Stimulated activated memory B cell treated with anti-CD40 and anti-IgM and Interleukin-4, amounts not matched to agents 10 μg/mL and 1 μg/mL and 100 μg/mL, for 72 hours (primary cell): ENCODE results near the gene DLX2.
"Not testable (repeated sequence)": the region's sequence is repeated elsewhere in the genome, so short reads cannot be mapped to it uniquely, and the experiment has no call there.

Experiments used
- ATAC-seq: fragments of 150-1000 bp; cut with Tn5 transposase; 2 replicates; pipeline ENCODE4 v1.10.0; 2021
- H3K27ac Mint-ChIP-seq: one replicate; pipeline ENCODE4 v1.8.0; 2022; ENCODE audit warnings: mild to moderate bottlenecking, mixed read lengths
- H3K27me3 Mint-ChIP-seq: one replicate; pipeline ENCODE4 v1.8.0; 2022; ENCODE audit warnings: mixed read lengths
- H3K36me3 Mint-ChIP-seq: one replicate; pipeline ENCODE4 v1.8.0; 2022; ENCODE audit warnings: mixed read lengths
- H3K4me1 Mint-ChIP-seq: one replicate; pipeline ENCODE4 v1.8.0; 2022; ENCODE audit warnings: mixed read lengths
- H3K4me3 Mint-ChIP-seq: one replicate; pipeline ENCODE4 v1.8.0; 2022; ENCODE audit warnings: mild to moderate bottlenecking, moderate library complexity, mixed read lengths
- H3K9me3 Mint-ChIP-seq: one replicate; pipeline ENCODE4 v1.8.0; 2022; ENCODE audit warnings: mixed read lengths

Gene DLX2

DNA sequence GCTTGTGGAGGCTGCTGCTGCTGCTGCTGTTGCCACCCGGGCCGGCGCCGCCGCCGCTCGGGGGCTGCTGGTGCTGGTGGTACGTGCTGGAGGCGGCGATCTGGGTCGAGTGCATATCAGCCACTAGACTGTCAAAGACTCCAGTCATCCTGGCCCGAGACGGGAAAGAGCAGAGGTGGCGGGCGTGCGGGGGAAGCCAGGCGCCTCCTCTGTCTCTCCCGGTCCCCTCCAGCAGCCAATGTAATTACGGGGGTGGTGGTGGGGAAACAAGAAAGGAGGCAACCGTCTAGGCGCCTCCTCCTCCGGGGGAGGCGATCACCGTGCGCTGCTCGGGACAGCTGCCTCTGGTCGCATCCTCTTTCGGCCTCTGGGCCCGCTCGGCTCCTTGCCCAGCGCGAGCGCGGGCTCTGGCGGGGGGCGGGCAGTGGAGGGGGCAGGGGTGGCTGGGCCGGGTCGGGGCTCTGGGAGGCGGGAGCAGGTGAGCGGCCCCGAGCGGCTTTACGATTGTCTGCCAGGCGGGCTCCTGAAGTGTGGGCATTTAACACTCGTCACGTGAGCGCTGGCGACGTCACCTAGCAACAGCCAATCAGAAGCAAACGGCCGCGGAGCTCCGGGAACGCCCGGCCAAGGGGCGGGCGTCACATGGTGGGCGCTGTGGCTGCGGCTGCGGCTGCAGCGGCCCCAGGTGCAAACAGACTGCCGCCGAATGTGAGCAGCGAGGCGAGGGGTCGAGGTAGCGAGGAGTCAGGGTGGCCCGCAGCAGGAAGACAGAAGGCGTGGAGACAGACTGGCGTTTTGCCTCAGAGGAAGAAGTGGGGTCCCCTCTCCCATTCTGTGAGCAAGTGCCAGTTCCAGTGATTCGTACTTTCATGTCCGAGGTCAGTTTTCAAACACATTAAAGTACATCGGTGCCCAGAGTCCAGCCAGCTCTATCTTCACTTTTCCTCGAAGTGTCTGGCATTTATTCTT lies at the start of gene DLX2:
Gene DLX2, minus strand, starts transcription at position 510 of the 969 bp plus-strand sequence. Its CDS starts 362 bp downstream, at position 148.
- Mint-ChIP-seq H3K4me1 (peaks cover 38% of the 10 kb centered on the region), H3K4me3 (peak within 1 kb of the TSS; percentile 76), H3K27me3 (peaks cover 94% of the 10 kb centered on the region), H3K27ac (no peak within 1 kb of the TSS), H3K36me3 (peaks cover 2% of the 10 kb centered on the region), H3K9me3 (peaks cover 4% of the 10 kb centered on the region)
- ATAC-seq: peak; percentile 77

DNA sequence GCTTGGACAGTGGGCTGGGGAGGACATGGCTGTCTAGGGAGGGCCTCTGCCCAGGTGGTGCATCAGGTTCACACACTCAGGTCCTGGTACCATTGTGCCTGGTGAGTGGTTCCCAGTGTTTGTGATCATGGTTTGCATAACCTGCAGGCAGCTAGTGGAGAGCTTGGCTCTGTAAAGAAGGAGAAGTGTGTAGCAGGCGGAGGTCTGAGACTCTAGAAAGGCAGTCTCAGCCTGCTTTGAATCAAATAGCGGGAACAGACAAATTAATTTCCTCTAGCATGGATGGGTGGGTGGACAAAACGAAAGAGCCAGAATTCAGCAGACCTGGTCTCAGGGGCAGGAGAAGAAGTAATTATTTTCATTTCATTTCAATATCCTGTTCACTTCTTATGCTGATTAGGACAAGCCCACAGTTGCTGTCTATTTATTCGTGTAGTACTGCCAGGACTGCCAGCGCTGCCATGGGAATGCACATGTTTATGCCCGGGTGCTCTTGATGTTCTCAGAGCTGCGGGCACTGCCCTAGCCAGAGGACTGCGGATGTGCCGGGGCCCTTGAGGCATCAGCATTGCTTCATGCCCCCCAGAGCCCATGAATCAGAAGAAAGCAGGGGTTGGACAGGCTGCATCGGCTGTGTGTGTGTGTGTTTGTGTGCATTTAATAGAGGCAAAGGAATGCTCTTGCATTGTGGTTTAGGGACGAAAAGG lies 45.4 kb upstream of the DLX2 start:
- Mint-ChIP-seq H3K36me3 (no peaks in the 10 kb centered on the region), H3K9me3 (peaks cover 6% of the 10 kb centered on the region), H3K27ac (no peak overlapping the region), H3K4me1 (no peaks in the 10 kb centered on the region), H3K27me3 (peaks cover 51% of the 10 kb centered on the region), H3K4me3 (no peak overlapping the region)
- no peak for ATAC-seq

DNA sequence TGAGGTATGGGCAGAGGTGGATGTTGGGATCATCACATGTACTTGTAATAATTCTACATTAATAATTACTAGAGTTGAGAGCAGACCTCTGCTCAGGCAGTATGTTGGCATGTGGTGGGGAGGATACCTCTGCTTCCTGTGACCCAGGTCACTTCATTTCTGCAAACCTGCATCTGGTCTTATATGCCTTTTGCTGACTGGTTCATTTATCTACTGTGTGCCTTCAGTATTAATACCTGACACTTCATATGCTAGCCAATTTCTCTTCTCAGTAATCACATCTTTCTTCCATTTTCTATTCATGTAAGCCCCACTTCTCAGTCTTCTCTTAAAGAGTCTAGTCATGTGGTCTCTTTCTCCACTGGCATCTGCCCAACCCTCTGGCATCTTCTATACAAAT lies 41.1 kb upstream of the DLX2 start:
- H3K4me1 Mint-ChIP-seq: no peaks in the 10 kb centered on the region
- ATAC-seq: no peak
- no peaks in the 10 kb centered on the region for H3K9me3 Mint-ChIP-seq
- H3K4me3 Mint-ChIP-seq: no peak overlapping the region
- H3K27me3 Mint-ChIP-seq: peaks cover 32% of the 10 kb centered on the region
- no peaks in the 10 kb centered on the region for H3K36me3 Mint-ChIP-seq
- H3K27ac Mint-ChIP-seq: no peak overlapping the region

DNA sequence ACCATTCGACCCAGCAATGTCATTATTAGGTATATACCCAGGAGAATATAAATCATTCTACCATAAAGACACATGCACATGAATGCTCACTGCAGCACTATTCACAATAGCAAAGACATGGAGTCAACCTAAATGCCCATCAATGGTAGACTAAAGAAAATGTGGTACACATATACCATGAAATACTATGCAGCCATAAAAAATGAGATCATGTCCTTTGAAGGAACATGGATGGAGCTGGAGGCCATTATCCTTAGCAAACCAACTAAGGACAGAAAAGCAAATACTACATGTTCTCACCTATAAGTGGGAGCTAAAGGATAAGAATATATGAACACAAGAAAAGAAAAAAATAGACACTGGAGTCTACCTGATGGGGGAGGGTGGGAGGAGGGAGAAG lies 36.0 kb upstream of the DLX2 start:
- not testable (repeated sequence) for H3K9me3 Mint-ChIP-seq, H3K4me1 Mint-ChIP-seq, ATAC-seq, H3K27me3 Mint-ChIP-seq, H3K36me3 Mint-ChIP-seq, H3K4me3 Mint-ChIP-seq, H3K27ac Mint-ChIP-seq

DNA sequence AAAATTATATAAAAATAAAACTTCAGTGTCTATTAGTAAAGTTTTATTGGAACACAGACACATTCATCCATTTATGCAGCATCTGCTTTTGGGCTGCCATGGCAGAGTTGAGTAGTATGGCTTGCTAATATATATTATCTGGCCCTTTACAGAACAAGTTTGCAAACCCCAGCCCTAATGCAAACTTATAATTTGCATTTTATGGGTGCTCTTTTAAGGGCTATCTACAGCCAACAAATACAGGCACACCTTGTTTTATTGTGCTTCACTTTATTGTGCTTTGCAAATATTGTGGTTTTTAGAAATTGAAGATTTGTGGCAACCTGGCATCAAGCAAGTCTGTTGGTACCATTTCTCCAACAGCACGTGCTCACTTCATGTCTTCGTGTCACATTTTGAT lies 35.2 kb upstream of the DLX2 start:
- no peaks in the 10 kb centered on the region for H3K36me3 Mint-ChIP-seq
- no peak overlapping the region for H3K27ac Mint-ChIP-seq
- H3K4me1 Mint-ChIP-seq: no peaks in the 10 kb centered on the region
- H3K9me3 Mint-ChIP-seq: no peaks in the 10 kb centered on the region
- H3K27me3 Mint-ChIP-seq: peaks cover 8% of the 10 kb centered on the region
- no peak overlapping the region for H3K4me3 Mint-ChIP-seq
- ATAC-seq: no peak

DNA sequence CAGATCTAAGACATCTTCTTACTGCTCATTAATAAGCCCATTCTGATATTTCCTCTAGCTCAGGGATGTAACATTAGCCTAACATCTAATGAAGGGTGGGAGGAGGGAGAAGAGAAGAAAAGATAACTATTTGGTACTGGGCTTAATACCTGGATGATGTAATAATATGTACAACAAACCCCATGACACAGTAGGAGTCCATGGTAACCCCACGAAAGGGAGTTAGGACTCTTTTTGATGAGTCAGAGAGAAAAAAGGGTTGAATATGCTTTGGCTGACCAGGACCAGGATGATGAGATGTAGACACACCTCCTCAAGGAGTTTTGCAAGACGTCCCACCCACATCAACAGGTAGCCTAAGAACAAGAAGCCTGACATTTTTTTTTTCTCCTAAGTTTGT lies 34.4 kb upstream of the DLX2 start:
- no peaks in the 10 kb centered on the region for H3K9me3 Mint-ChIP-seq
- no peaks in the 10 kb centered on the region for H3K36me3 Mint-ChIP-seq
- no peaks in the 10 kb centered on the region for H3K4me1 Mint-ChIP-seq
- H3K27ac Mint-ChIP-seq: no peak overlapping the region
- ATAC-seq: no peak
- H3K27me3 Mint-ChIP-seq: peaks cover 14% of the 10 kb centered on the region
- H3K4me3 Mint-ChIP-seq: no peak overlapping the region

DNA sequence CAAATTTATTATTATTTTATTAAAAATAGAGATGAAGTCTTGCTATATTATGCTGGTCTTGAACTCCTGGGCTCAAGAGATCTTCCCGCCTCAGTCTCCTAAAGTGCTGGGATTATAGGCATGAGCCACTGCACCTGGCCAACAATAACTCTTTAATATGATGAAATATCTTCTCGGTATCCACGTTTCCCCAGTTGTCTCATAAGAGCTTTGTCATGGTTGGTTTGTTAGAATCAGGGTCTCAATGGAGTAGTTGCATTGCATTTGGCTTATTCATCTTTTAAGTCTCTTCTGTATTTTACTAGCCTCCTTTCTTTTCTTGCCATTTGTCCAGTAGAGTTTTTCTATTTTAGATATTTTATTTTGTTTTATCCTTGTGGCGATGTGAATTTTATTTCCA lies 32.7 kb upstream of the DLX2 start:
- no peak overlapping the region for H3K4me3 Mint-ChIP-seq
- H3K9me3 Mint-ChIP-seq: no peaks in the 10 kb centered on the region
- H3K27me3 Mint-ChIP-seq: peaks cover 23% of the 10 kb centered on the region
- H3K4me1 Mint-ChIP-seq: no peaks in the 10 kb centered on the region
- H3K27ac Mint-ChIP-seq: no peak overlapping the region
- H3K36me3 Mint-ChIP-seq: no peaks in the 10 kb centered on the region
- ATAC-seq: no peak

DNA sequence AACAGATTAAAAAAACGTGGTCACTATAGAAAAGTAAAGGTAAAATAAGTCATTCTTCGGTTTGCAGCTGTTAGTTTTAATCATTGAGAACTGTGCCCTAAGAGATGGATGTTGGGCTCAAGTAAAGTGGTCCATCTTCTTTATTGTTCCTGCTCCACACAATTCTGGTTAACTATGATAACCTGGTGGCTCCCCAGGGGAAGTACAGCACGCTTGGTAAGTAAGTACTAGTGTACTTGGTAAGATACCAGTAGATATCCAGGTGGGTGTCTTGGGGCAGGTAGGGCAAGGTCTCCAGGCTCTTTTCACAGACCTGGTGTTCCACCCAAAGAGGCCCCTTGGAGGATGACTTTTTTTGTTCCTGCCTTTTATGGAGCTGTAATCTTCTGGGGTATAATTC lies 31.6 kb upstream of the DLX2 start:
- ATAC-seq: no peak
- Mint-ChIP-seq H3K27ac (no peak overlapping the region), H3K4me1 (no peaks in the 10 kb centered on the region), H3K4me3 (no peak overlapping the region), H3K9me3 (peaks cover 4% of the 10 kb centered on the region), H3K27me3 (peaks cover 35% of the 10 kb centered on the region), H3K36me3 (no peaks in the 10 kb centered on the region)

DNA sequence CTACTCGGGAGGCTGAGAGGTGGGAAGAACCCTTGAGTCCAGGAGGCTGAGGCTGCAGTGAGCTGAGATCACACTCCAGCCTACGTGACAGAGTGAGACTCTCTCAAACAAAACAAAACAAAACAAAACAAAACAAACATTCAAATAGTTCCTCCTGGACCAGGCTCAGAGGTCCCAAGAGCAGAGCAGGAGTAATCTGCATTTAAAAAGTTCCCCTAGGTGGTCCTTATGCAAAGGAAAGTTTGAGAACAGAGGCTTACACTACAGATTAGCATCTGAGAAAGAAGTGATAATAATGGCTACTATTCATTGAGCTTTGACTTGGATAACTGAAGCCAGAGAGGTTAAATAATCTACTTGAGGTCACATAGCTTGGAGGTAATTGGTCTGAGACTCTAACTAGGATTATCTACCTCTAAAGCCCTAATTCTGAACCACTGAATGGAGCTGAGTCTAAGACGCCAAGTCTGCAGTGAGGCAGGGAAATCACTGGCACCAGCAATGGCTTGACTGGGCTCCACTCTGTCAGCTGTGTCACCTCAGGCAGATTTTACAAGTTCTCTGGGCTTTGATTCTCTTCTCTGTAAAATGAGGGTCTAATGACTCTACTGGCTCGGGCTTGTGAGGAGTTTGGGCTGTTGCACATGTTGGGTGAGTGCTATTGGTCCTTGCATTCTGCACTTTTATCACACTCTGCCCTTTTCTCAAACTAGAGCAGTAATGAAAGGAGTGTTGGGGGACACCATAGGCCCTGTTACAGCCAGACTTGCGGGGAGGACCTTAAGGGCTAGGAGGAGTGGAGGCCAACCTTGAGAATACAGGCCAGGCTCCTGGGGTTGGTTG lies 29.2 kb upstream of the DLX2 start:
- Mint-ChIP-seq H3K9me3 (peaks cover 4% of the 10 kb centered on the region), H3K4me1 (no peaks in the 10 kb centered on the region), H3K27ac (no peak overlapping the region), H3K36me3 (no peaks in the 10 kb centered on the region), H3K4me3 (no peak overlapping the region), H3K27me3 (peaks cover 34% of the 10 kb centered on the region)
- ATAC-seq: peak; percentile 12

DNA sequence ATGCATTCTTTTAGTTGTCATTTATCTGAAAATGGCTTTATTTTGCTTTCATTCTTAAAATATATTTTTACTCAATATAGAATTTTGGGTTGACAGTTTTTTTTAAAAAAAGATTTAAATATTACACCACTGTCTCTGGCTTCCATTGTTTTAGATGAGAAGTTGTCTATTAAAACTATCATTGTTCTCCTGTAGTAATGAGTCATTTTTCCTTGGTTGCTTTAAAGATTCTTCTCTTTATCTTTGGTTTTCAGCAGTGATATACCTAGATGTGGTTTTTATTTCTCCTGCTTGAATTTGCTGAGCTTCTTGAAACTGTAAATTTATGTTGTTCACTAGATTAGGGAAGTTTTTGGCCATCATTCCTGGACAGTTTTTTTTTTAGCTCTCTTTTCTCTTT lies 26.7 kb upstream of the DLX2 start:
- Mint-ChIP-seq H3K27me3 (peaks cover 28% of the 10 kb centered on the region), H3K9me3 (peaks cover 7% of the 10 kb centered on the region), H3K4me1 (no peaks in the 10 kb centered on the region), H3K4me3 (no peak overlapping the region), H3K36me3 (no peaks in the 10 kb centered on the region), H3K27ac (no peak overlapping the region)
- ATAC-seq: no peak

DNA sequence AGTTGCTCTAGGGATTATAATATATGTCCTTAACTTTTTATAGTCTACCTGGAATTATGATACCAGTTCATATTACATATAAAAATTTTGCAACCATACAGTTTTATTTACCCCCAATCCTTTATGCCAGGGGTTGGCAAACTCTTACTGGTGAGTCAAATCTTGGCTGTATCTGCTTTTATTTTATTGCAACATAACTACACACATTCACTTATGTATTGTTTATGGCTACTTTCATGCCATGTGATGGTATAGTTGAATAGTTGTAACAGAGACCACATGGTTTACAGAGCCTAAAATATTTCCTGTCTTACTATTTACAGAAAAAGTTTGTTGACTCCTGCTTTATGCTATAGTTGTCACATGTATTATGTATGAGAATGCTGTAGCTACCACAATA lies 25.8 kb upstream of the DLX2 start:
- Mint-ChIP-seq H3K36me3 (no peaks in the 10 kb centered on the region), H3K27ac (no peak overlapping the region), H3K4me3 (no peak overlapping the region), H3K9me3 (peaks cover 7% of the 10 kb centered on the region), H3K4me1 (no peaks in the 10 kb centered on the region), H3K27me3 (peaks cover 28% of the 10 kb centered on the region)
- ATAC-seq: no peak

DNA sequence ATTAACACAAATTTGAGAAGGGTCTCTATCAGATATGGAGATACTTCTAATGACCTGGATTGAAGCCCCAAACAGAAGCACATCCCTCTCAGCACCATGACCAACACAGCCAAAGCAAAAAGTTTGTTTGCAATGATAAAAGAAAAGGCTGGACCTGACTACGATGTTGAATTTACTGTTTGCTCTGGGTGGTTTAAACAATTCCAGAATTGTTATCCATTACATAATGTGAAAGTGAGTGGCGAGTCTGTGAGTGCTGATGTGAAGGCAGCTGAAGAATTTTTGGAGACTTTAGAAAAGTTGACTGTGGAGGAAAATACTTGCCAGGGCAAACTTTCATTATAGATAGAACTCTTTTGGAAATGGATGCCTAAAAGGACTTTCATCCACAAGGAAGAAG lies 17.4 kb upstream of the DLX2 start:
- ATAC-seq: no peak
- Mint-ChIP-seq H3K9me3 (peaks cover 3% of the 10 kb centered on the region), H3K36me3 (no peaks in the 10 kb centered on the region), H3K4me3 (no peak overlapping the region), H3K27ac (no peak overlapping the region), H3K27me3 (peaks cover 23% of the 10 kb centered on the region), H3K4me1 (no peaks in the 10 kb centered on the region)

DNA sequence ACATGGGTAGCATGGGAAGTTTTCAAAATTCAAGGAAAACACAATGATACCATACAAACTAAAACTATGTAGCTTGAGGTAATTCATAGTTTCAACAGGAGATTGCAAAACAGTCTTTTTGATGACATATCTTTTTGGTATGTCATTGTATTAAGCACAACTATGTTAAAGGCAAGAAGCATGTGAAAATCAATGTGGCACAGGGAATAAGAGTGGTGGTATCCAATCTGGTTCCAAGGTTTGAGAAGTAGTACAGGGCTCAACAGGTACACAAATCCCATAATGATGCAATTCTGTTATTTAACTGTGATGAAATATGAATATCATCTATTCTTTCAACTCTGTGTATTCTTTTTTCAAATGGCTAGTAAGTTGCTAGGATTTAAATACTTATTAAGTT lies 16.4 kb upstream of the DLX2 start:
- H3K27ac Mint-ChIP-seq: no peak overlapping the region
- no peaks in the 10 kb centered on the region for H3K4me1 Mint-ChIP-seq
- H3K9me3 Mint-ChIP-seq: no peaks in the 10 kb centered on the region
- H3K4me3 Mint-ChIP-seq: no peak overlapping the region
- ATAC-seq: no peak
- no peaks in the 10 kb centered on the region for H3K36me3 Mint-ChIP-seq
- H3K27me3 Mint-ChIP-seq: peaks cover 33% of the 10 kb centered on the region

DNA sequence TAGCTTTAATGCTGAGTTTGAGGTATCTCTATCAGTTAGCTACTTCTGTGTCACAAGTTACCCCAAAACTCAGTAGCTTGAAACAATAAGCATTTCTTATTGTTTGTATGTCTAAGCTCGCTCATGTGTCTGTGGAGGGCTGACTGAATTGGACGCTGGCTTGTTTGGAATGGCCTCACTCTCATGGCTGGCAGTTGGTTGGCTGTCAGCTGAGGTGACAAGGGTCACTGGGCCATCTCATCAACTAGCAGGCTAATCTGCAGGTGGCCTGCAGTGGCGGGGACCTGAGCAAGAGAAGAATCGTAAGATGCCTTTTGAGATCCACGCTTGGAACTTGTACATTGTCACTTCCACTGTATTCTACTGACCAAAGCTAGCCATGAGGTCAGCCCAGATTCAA lies 13.4 kb upstream of the DLX2 start:
- no peak for ATAC-seq
- H3K4me1 Mint-ChIP-seq: no peaks in the 10 kb centered on the region
- no peaks in the 10 kb centered on the region for H3K9me3 Mint-ChIP-seq
- H3K27me3 Mint-ChIP-seq: peaks cover 46% of the 10 kb centered on the region
- H3K4me3 Mint-ChIP-seq: no peak overlapping the region
- no peaks in the 10 kb centered on the region for H3K36me3 Mint-ChIP-seq
- H3K27ac Mint-ChIP-seq: no peak overlapping the region

DNA sequence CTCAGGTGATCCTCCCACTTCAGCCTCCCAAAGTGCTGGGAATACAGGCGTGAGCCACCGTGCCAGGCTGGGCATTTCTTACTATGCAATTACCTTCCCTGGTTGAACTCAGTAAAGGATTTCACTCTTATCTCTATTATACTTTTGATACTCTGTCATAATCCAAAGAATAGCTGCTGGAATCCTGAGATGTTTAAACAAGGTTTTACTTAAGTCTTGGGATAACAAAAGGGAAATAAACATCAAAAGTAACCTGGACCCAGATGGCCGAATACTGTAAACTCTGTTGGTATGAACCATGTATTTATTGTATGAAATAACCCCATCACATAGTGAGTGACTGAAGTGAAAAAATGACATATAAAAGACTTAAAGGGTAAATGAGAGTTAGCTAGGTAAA lies 11.9 kb upstream of the DLX2 start:
- ATAC-seq: no peak
- H3K4me1 Mint-ChIP-seq: peaks cover 6% of the 10 kb centered on the region
- no peak overlapping the region for H3K4me3 Mint-ChIP-seq
- H3K27ac Mint-ChIP-seq: no peak overlapping the region
- H3K36me3 Mint-ChIP-seq: no peaks in the 10 kb centered on the region
- peaks cover 55% of the 10 kb centered on the region for H3K27me3 Mint-ChIP-seq
- H3K9me3 Mint-ChIP-seq: no peaks in the 10 kb centered on the region
